CD4-positive, alpha-beta T cell (primary cell): ENCODE measurements around the gene MYL3. TPM values are rescaled to one million over a fixed set of nuclear protein-coding genes. Genes with fewer than 3 reads are reported as not detected.

Experiments used
- ATAC-seq: fragments of 200-7000 bp; cut with Tn5 transposase; one replicate; pipeline ENCODE4 v1.10.0; 2022; ENCODE audit warnings: mild to moderate bottlenecking; ENCODE audit not compliant: poor library complexity
- CTCF ChIA-PET: fragments of 350-600 bp; sonication (Branson Sonifier 250); formaldehyde crosslinking; loops from one replicate; lab custom pipeline; 2021; ENCODE audit warnings: antibody characterized with exemption, inconsistent platforms; lab: Charles Lee
- POLR2A ChIA-PET: fragments of 350-600 bp; sonication (Branson Sonifier 250); formaldehyde crosslinking; loops from one replicate; lab custom pipeline; 2021; ENCODE audit warnings: antibody characterized with exemption, inconsistent platforms; lab: Charles Lee
- DNase-seq, 14 experiments: peaks; one replicate each; pipeline ENCODE4 v3.0.0-alpha.2; 2013 to 2020; ENCODE audit warnings: mixed read lengths in 2 of 14
- H3K27ac ChIP-seq, 2 donors: one replicate each; pipeline versions ENCODE4 v1.5.1 to v1.7.0; 2013; ENCODE audit warnings: low read length in 2 of 2, low read depth in 1 of 2, mild to moderate bottlenecking in 1 of 2
- H3K27me3 ChIP-seq, 2 experiments: 1 replicate in 1 of 2; 2 replicates in 1 of 2; pipeline versions ENCODE4 v1.6.1 to v1.7.0; 2013; ENCODE audit warnings: low read length in 2 of 2, control low read depth in 1 of 2, mild to moderate bottlenecking in 1 of 2, moderate library complexity in 1 of 2; ENCODE audit not compliant: insufficient read depth in 2 of 2, control insufficient read depth in 1 of 2
- H3K36me3 ChIP-seq: one replicate; pipeline ENCODE4 v1.6.1; 2013; ENCODE audit warnings: low read length, control low read depth; ENCODE audit not compliant: insufficient read depth
- H3K4me1 ChIP-seq: one replicate; pipeline ENCODE4 v1.6.1; 2013; ENCODE audit warnings: low read length, control low read depth; ENCODE audit not compliant: insufficient read depth
- H3K4me3 ChIP-seq: one replicate; pipeline ENCODE4 v1.5.1; 2013; ENCODE audit warnings: mild to moderate bottlenecking, low read length, moderate library complexity
- H3K9me3 ChIP-seq, 2 experiments: 1 replicate in 1 of 2; 2 replicates in 1 of 2; pipeline versions ENCODE4 v1.6.1 to v1.7.0; 2013; ENCODE audit warnings: low read length in 2 of 2, mild to moderate bottlenecking in 2 of 2, control low read depth in 1 of 2, moderate library complexity in 1 of 2; ENCODE audit not compliant: control insufficient read depth in 1 of 2, insufficient read depth in 1 of 2
- H3K27ac Mint-ChIP-seq: one replicate; pipeline ENCODE4 v1.8.0; 2020; ENCODE audit warnings: mixed read lengths
- H3K27me3 Mint-ChIP-seq: one replicate; pipeline ENCODE4 v1.8.0; 2021; ENCODE audit warnings: mixed read lengths
- H3K36me3 Mint-ChIP-seq: one replicate; pipeline ENCODE4 v1.8.0; 2021; ENCODE audit warnings: low read depth, mixed read lengths
- H3K4me1 Mint-ChIP-seq: one replicate; pipeline ENCODE4 v1.8.0; 2021; ENCODE audit warnings: low read depth, mixed read lengths
- H3K4me3 Mint-ChIP-seq: one replicate; pipeline ENCODE4 v1.8.0; 2020; ENCODE audit warnings: mild to moderate bottlenecking, mixed read lengths
- H3K9me3 Mint-ChIP-seq: one replicate; pipeline ENCODE4 v1.8.0; 2020; ENCODE audit warnings: mixed read lengths
- CTCF ChIP-seq: fragments of 200-600 bp; IDR thresholded peaks from one replicate; pipeline ENCODE4 v1.8.0; 2022; ENCODE audit warnings: antibody characterized with exemption, mild to moderate bottlenecking
- intact Hi-C, 2 experiments: fragments of 100-400 bp; cut with DNase I in 1 of 2; cut with micrococcal nuclease in 1 of 2; formaldehyde crosslinking; loops; one replicate each; pipeline versions ENCODE4 v1.15.1 to v1.9.0; 2023 to 2025; cut with DNase I, micrococcal nuclease
- total RNA-seq, 174 experiments: library from RNA in 2 of 174; stranded (reverse) in 2 of 174; gene quantifications; one replicate each; pipeline ENCODE4 v1.2.3 and lab custom pipeline; 2021 to 2026

The MYL3 gene
- total RNA-seq, 2 experiments from 2014 or later: not detected

- DNase-seq (no peak), ATAC-seq (no peak)
- Histone ChIP-seq H3K4me1 (peaks cover 5% of the 10 kb centered on the region), H3K27ac (no peak overlapping the region), H3K4me3 (no peak overlapping the region), H3K27me3 (no peaks in the 10 kb centered on the region), H3K9me3 (no peaks in the 10 kb centered on the region), H3K36me3 (no peaks in the 10 kb centered on the region)
- CTCF ChIA-PET: no interaction called here
- no peaks in the 10 kb centered on the region for H3K9me3 Mint-ChIP-seq
- H3K36me3 Mint-ChIP-seq: no peaks in the 10 kb centered on the region
- no peak overlapping the region for H3K4me3 Mint-ChIP-seq
- no peak overlapping the region for H3K27ac Mint-ChIP-seq
- no peaks in the 10 kb centered on the region for H3K4me1 Mint-ChIP-seq
- no peak for TF ChIP-seq CTCF
- intact Hi-C loops: loop anchor here in 1 of 2 experiments (5.0 kb wide), 1 partner anchor 129 kb away; no protein-coding TSS in a partner anchor
- peaks cover 5% of the 10 kb centered on the region for H3K27me3 Mint-ChIP-seq
- POLR2A ChIA-PET: no interaction called here
These were observed 5.0 kb upstream of the MYL3 start for GRCh38 chr3:46868287-46868686.

GRCh38 chr3:46867550-46867898, 4.3 kb upstream of the MYL3 start:
- Histone ChIP-seq H3K36me3 (no peaks in the 10 kb centered on the region), H3K27ac (no peak overlapping the region), H3K4me1 (peaks cover 5% of the 10 kb centered on the region), H3K9me3 (no peaks in the 10 kb centered on the region), H3K4me3 (no peak overlapping the region), H3K27me3 (no peaks in the 10 kb centered on the region)
- Mint-ChIP-seq H3K4me3 (no peak overlapping the region), H3K9me3 (no peaks in the 10 kb centered on the region), H3K27ac (no peak overlapping the region), H3K27me3 (peaks cover 5% of the 10 kb centered on the region), H3K4me1 (no peaks in the 10 kb centered on the region), H3K36me3 (no peaks in the 10 kb centered on the region)
- ChIA-PET CTCF (interaction anchor here (1.2 to 1.8 kb wide), 2 partner anchors 9 to 42 kb away, joined by 4 to 5 read pairs; no protein-coding TSS in a partner anchor), POLR2A (no interaction called here)
- intact Hi-C loops: loop anchor here (2.0 to 5.0 kb wide), 3 partner anchors 130 to 503 kb away; no protein-coding TSS in a partner anchor
- no peak for TF ChIP-seq CTCF
- ATAC-seq: no peak
- DNase-seq: no peak

- H3K4me3 ChIP-seq: no peak overlapping the region
- peaks cover 5% of the 10 kb centered on the region for H3K4me1 ChIP-seq
- TF ChIP-seq CTCF: peak; percentile 80
- peak; percentile 84 for ATAC-seq
- no peaks in the 10 kb centered on the region for H3K4me1 Mint-ChIP-seq
- H3K36me3 Mint-ChIP-seq: no peaks in the 10 kb centered on the region
- peak; percentile 67 to 90 (median 80) for DNase-seq
- intact Hi-C loops: loop anchor here (1.0 to 5.0 kb wide), 5 partner anchors 28 to 504 kb away; no protein-coding TSS in a partner anchor
- no peaks in the 10 kb centered on the region for H3K27me3 ChIP-seq
- H3K4me3 Mint-ChIP-seq: no peak overlapping the region
- no peaks in the 10 kb centered on the region for H3K9me3 Mint-ChIP-seq
- no peaks in the 10 kb centered on the region for H3K9me3 ChIP-seq
- no peak overlapping the region for H3K27ac ChIP-seq
- peaks cover 5% of the 10 kb centered on the region for H3K27me3 Mint-ChIP-seq
- no peak overlapping the region for H3K27ac Mint-ChIP-seq
- POLR2A ChIA-PET: no interaction called here
- H3K36me3 ChIP-seq: no peaks in the 10 kb centered on the region
- CTCF ChIA-PET: interaction anchor here (1.2 to 1.8 kb wide), 2 partner anchors 10 to 43 kb away, joined by 4 to 5 read pairs; no protein-coding TSS in a partner anchor
These were observed 3.7 kb upstream of the MYL3 start for GRCh38 chr3:46866720-46867549.
